Measurements from ENCODE around the gene COL23A1.

Gene COL23A1

GRCh38 chr5:178291161-178291561 lies 299.0 kb downstream of the COL23A1 start:
- DNase-seq: no peak

DNA sequence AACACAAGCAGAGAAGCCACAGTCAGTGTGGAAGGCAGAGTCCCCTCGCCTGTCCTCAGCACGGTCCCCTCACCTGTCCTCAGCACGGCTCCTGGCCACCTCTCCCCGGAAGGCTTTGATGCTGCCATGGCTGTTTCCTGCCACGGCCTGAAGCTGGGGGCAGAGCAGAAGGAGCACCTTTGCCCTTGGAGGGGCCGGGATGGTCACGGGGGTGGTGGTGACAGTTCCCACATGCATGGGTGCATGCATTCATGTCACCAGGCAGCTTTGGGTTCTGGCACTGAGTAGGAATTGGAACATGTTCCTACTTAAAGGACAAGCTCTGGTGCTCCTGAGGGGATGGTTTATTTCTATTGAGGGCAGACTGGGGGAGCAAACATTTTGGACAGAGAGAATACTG lies 299.8 kb downstream of the COL23A1 start:
- no peak for DNase-seq

GRCh38 chr5:178289438-178289837 lies 300.8 kb downstream of the COL23A1 start:
- DNase-seq: no peak

DNA sequence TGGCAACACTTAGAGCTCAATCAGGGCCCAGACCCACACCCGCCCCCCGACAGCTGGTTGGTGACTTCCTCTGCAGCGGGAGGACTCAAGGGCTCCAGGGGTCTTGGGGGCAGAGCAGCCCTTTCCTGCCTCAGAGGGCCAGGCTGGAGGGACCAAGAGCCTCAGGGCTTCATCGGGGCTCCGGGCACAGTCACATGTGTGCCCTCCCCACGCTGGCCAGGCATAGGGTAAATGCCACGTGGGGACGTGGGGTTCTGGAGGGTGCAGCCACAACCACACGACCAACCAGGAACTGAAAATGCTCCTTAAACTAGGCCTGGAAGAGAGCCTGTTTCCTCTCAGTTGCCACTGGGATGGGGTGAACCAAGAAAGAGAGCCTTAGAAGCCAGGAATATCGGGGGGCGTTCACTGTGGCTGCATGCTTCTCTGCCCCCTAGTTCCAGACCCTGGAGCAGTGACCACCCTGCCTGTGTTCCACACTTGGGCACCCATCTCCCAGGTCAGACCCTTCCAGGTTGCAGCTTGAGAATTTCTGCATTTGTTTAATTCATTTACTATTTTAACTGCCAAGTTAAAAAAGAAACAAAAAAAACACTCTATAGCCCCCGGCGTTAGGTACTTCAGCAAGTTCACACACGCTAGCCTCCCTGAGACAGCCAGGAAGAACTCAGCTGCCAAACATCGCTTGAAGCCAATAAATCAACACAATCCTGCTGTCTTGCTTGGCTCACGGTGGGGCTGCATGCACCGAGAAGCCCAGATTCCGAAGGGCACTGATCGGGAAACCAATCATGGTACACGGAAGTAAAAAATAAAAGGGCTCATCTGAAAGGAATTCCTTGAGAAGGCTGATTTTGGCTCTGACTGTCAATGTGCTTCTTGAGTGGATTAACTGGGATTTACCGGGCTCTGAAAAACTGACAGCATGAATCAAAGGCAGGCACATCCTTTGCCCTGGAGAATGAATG lies 301.5 kb downstream of the COL23A1 start:
- peak; percentile 94 for DNase-seq

GRCh38 chr5:178287791-178288105 lies 302.4 kb downstream of the COL23A1 start:
- DNase-seq: peak; percentile 30

DNA sequence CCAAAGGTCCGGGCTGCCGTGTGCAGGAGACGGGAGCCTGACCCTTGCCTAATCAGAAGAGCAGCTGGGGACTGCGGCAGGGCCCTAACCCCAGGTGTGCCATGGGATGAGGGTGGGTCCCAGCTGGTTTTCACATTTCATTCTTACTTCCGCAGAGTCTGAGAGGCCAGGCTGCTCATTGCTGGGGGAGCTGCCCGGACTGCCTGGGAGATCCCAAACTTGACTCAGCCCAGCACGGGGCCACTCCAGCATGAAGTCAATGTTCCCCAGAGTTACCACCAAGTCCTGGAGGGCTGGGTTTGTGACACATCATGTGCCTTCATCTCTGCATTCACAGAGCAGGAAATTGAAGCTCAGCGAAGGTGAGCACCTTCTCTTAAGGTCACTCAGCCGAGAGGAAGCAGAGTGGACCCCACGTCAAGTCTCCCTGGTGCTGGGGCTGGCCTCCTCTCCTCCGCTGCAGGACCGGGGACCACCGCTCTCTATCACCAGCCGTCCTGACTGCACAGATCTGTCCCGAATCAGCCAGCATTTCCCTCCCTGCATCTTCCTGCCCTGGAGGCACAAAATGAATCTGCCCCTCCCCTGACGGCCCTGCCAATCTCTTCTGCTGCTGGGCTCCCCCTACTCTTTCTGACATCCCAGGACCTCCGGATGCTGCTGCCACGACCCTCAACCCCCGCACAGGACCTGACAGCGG lies 303.0 kb downstream of the COL23A1 start:
- peak; percentile 43 for DNase-seq

GRCh38 chr5:178286226-178287090 lies 303.7 kb downstream of the COL23A1 start:
- peak; percentile 82 for DNase-seq

GRCh38 chr5:178285399-178286225 lies 304.6 kb downstream of the COL23A1 start:
- no peak for DNase-seq

DNA sequence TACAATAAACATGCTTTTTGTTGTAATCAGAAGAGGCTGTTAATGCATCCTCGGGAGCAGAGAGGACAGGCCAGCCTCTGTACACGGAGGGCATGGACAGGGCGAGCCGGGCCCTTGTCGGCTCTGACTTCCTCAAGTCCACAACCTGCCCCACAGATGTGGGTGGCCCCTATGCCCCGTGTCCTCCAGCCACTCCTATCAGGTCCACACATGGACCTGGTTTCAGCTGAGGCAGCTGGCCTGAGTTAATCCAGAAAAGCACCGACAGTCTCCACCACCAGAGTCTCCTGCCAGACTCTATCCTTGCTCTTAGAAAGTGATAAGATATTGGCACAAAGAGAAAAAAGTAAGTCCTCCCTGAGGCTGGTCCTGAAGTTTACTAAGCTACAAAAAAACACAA lies 305.2 kb downstream of the COL23A1 start:
- no peak for DNase-seq

- DNase-seq: no peak
These were observed 306.0 kb downstream of the COL23A1 start for GRCh38 chr5:178284093-178284675.

DNA sequence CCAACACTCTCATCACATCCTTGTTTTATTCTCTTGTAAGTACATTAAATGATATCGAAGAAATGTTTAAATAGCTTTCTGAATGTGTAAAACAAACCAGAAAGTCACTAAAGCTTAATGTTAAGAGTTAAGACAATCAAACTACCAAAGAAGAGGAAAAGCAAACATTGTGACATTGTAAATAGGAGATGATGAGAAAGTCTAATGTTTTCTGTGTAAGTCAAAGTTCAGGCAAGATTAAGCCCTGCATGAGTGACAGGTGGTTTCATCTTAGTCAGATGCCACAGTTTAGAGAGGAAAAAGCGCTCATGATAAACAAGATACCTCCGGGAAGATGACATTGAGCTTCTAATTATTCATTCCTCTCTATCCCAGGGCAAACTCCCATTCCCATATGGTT lies 306.7 kb downstream of the COL23A1 start:
- DNase-seq: no peak

DNA sequence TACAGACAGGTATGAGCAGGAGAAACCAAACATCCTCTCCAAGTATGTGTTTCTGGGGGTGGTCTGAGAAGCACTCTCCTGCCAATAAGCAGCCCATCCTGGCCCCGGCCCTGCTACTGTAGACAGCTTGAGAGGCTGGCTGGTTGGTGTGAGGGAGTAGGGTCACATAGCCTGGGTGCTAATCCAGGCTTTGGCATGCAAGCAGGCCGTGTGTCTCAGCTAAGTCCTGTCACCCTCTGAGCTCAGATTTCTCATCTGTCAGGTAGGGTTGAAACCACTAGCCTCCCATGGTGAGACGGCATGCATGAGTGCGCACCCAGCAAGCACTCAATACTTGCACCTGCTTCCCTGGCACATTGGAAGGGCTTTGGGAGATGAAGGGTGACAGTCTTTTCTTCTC lies 307.8 kb downstream of the COL23A1 start:
- DNase-seq: peak; percentile 84

DNA sequence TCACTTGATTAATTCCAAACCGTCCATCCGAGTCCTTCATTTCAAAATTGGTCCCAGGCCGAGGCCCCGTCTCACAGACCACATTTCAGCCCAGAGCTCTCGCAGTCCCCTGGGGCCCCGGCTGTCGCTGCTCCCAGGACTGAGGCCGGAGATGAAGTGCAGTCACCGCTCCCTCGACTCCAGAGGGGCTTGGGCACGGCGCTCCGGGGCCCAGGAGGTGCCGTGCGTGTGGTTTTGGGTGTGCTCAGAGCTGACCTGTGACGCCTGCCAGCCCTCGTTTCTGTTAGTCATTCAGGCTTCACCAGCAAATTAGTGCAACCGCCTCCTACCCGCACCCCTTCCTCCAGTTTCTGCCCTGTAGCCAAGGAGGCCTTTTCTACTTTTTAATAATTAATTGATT lies 308.9 kb downstream of the COL23A1 start:
- DNase-seq: no peak

DNA sequence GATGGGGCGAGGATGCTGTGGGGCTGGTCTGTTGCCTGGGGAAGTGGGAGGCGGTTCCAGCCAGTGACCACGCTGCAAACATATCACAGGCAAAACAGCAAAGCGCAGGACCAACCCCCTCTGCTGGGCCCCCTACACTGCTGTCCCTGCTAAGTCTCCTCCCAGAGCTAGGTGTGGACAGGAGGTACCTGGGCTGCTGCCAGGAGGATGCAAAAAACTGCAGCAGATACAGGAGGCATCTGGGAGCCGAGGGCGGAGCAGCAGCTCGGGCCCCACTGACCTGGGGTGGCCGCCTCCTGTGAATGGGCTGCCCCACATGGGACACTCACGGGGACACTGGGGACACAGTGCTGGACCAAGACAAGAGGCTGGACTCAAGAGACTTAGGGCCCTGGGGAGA lies 309.6 kb downstream of the COL23A1 start:
- DNase-seq: no peak

GRCh38 chr5:178279723-178280438 lies 310.3 kb downstream of the COL23A1 start:
- peak; percentile 81 for DNase-seq

DNA sequence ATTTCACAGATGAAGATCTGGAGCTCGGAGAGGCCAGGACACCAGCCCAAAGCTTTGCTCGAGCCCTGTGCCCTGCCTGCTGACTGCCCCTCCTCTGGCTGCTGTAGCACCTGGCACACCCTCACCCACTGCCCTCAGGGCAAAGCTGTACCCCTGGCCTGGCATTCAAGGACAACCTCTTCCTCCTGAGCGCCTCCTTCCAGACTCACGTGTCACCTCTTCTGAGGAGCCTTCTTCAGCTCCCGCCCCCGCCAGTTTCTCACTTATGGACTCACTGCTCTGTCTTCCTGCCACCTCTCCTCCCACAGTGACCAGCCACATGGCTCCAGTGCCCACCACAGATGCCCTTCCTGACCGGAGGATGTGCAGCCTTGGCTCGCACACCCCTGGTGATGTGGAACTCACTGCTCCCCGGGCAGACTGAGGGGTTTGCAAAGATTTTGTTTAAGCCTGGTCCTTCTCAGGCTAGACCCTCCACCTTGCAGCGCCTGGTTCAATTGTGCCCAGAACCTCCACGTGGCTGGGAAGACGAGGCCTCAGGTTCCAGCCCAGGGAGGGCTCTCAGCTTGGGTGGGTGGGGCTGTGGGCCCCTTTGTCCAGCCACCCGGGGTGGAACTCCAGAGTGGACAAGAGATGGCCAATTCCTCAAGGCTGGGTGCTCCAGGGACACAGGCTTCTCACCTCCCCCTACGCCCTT lies 311.0 kb downstream of the COL23A1 start:
- no peak for DNase-seq

DNA sequence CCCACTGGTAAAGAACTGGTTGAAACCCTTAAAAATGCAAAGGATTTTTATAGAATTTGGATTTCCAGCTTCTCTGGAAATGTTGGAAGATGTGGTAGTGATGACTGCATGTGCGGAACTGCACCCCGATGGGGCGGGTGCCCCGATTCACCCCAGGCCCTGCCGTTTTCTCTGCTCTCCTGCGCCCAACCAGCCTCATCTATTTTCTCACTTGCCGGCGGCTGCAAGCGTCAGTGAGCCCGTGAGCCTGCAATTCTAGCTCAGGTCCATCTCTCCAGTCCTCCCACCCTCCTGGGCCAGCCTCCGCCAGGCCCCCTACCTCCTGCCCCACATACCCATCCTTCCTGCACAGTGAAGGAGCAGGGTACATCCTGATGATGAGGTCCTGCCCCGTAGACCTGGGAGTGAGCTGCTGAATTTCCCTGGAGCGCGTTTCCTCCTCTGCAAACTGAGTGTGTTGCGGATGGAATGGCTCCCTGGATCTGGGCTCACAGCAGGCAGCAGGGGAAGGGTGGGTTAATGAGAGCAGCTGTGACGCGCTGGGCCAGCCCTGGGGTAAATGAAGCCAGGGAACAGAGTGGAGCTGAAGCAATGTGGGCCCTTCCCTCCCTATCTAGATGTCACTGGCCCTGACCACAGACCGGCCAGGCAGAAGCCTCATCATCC lies 311.7 kb downstream of the COL23A1 start:
- no peak for DNase-seq

DNA sequence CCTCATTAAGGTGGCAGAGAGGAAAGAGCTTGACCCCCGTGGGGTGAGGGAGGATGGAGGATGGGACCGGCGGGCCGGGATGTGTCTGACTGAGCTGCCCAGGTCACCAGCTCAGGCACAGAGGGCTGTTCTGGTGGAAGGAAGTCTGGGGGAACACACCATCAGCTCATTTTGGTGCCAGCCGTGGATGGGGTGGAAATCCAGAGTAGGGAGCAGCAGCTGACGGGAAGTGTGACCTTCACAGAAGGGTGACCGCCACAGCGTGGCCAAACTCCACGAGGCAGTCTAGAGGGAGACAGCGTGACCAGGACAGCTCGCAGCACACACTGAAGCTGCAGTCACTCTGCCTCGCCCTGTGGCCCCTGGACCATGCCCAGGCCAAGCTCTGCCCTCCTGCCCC lies 312.3 kb downstream of the COL23A1 start:
- DNase-seq: no peak

GRCh38 chr5:178277346-178277745 lies 312.8 kb downstream of the COL23A1 start:
- DNase-seq: no peak

All from NCI-H345 (cell line).